IPS-NIHi7 (cell line): Measurements from ENCODE around the gene FGA.
A peak's percentile ranks its signal among the peaks of the same experiment; 100 is the strongest.

Source experiments
- DNase-seq: peaks from one replicate; pipeline ENCODE4 v3.0.0; 2012; ENCODE audit warnings: mixed read lengths; ENCODE audit errors: extremely low spot score

FGA gene

GRCh38 chr4:154590329-154591006, at the start of gene FGA:
FGA (minus strand) TSS chr4:154590742; CDS start chr4:154590687, 55 bp downstream.
- no peak for DNase-seq

- no peak for DNase-seq
Measured at GRCh38 chr4:154634058-154634457, 43.5 kb upstream of the FGA start.

- no peak for DNase-seq
Measured at GRCh38 chr4:154631828-154632227, 41.3 kb upstream of the FGA start.

- no peak for DNase-seq
Measured at GRCh38 chr4:154630324-154630723, 39.8 kb upstream of the FGA start.

- DNase-seq: peak; percentile 83
Measured at GRCh38 chr4:154626793-154627484, 36.4 kb upstream of the FGA start.

- no peak for DNase-seq
Measured at GRCh38 chr4:154625971-154626370, 35.4 kb upstream of the FGA start.

GRCh38 chr4:154623995-154624394, 33.5 kb upstream of the FGA start:
- no peak for DNase-seq

GRCh38 chr4:154623436-154623835, 32.9 kb upstream of the FGA start:
- DNase-seq: no peak

GRCh38 chr4:154622598-154622997, 32.1 kb upstream of the FGA start:
- peak; percentile 56 for DNase-seq

- DNase-seq: no peak
Measured at GRCh38 chr4:154620111-154620510, 29.6 kb upstream of the FGA start.

GRCh38 chr4:154618708-154619315, 28.3 kb upstream of the FGA start:
- DNase-seq: peak; percentile 69

GRCh38 chr4:154617820-154618317, 27.3 kb upstream of the FGA start:
- DNase-seq: no peak

GRCh38 chr4:154616731-154617130, 26.2 kb upstream of the FGA start:
- no peak for DNase-seq

GRCh38 chr4:154616287-154616686, 25.7 kb upstream of the FGA start:
- DNase-seq: no peak

GRCh38 chr4:154615211-154615610, 24.7 kb upstream of the FGA start:
- DNase-seq: no peak

GRCh38 chr4:154614306-154614705, 23.8 kb upstream of the FGA start:
- no peak for DNase-seq

- no peak for DNase-seq
Measured at GRCh38 chr4:154612472-154613414, 22.2 kb upstream of the FGA start, which contains the start of gene FGG. FGG (minus strand) TSS chr4:154612656; CDS start chr4:154612609, 47 bp downstream.

GRCh38 chr4:154611833-154612232, 21.3 kb upstream of the FGA start:
- DNase-seq: no peak

GRCh38 chr4:154610582-154610981, 20.0 kb upstream of the FGA start:
- DNase-seq: no peak

GRCh38 chr4:154609532-154609931, 19.0 kb upstream of the FGA start:
- no peak for DNase-seq
